DND-41 (cell line): ENCODE measurements around the gene GPR161.
A peak's percentile ranks its signal among the peaks of the same experiment; 100 is the strongest.

Experiments
- ATAC-seq: fragments of 200-7000 bp; cut with Tn5 transposase; 3 replicates; pipeline ENCODE4 v1.9.1; 2021; ENCODE audit warnings: low read depth; ENCODE audit not compliant: insufficient read depth
- DNase-seq: peaks from one replicate; pipeline ENCODE4 v3.0.0-alpha.2; 2020
- H2AFZ ChIP-seq: 2 replicates; pipeline ENCODE4 v1.6.0; 2012; ENCODE audit warnings: low read depth, low read length
- H3K27ac ChIP-seq: 2 replicates; pipeline ENCODE4 v1.5.1; 2012; ENCODE audit warnings: low read length, inconsistent platforms
- H3K27me3 ChIP-seq: fragments of 200-600 bp; sonication (generic); 2 replicates; pipeline ENCODE4 v1.6.0; 2012; ENCODE audit warnings: low read length, mild to moderate bottlenecking, inconsistent platforms; ENCODE audit not compliant: insufficient read depth, poor library complexity
- H3K36me3 ChIP-seq: 2 replicates; pipeline ENCODE4 v1.5.1; 2012; ENCODE audit warnings: low read length, inconsistent platforms; ENCODE audit not compliant: insufficient read depth
- H3K4me1 ChIP-seq: 2 replicates; pipeline ENCODE4 v1.5.1; 2012; ENCODE audit warnings: mild to moderate bottlenecking, low read length; ENCODE audit not compliant: insufficient read depth
- H3K4me2 ChIP-seq: 2 replicates; pipeline ENCODE4 v1.6.0; 2012; ENCODE audit warnings: mild to moderate bottlenecking, moderate library complexity, low read length, inconsistent platforms; ENCODE audit not compliant: insufficient read depth
- H3K4me3 ChIP-seq, 2 experiments: fragments of 200-600 bp in 1 of 2; shearing (Covaris generic) in 1 of 2; 2 replicates each; pipeline ENCODE4 v1.5.1; 2012 to 2016; ENCODE audit warnings: inconsistent platforms in 2 of 2, low read length in 2 of 2, mild to moderate bottlenecking in 2 of 2, low read depth in 1 of 2, moderate library complexity in 1 of 2
- H3K79me2 ChIP-seq: 2 replicates; pipeline ENCODE4 v1.6.0; 2012; ENCODE audit warnings: low read length, inconsistent platforms; ENCODE audit not compliant: insufficient read depth
- H3K9ac ChIP-seq: 2 replicates; pipeline ENCODE4 v1.6.0; 2012; ENCODE audit warnings: low read depth, mild to moderate bottlenecking, inconsistent platforms, low read length, moderate library complexity
- H3K9me3 ChIP-seq: 2 replicates; pipeline ENCODE4 v1.5.1; 2012; ENCODE audit warnings: low read length, moderate library complexity, mild to moderate bottlenecking, inconsistent platforms; ENCODE audit not compliant: insufficient read depth, severe bottlenecking
- H4K20me1 ChIP-seq: 2 replicates; pipeline ENCODE4 v1.6.0; 2012; ENCODE audit warnings: low read length; ENCODE audit not compliant: insufficient read depth
- CTCF ChIP-seq: IDR thresholded peaks from 2 replicates; pipeline ENCODE4 v1.5.1; 2012; ENCODE audit warnings: borderline replicate concordance, low read length, moderate library complexity, mild to moderate bottlenecking; ENCODE audit not compliant: poor library complexity, severe bottlenecking; ENCODE audit errors: extremely low read depth
- EZH2 ChIP-seq: IDR thresholded peaks from 3 replicates; pipeline ENCODE4 v1.6.1; 2012; ENCODE audit warnings: borderline replicate concordance, low read depth, mild to moderate bottlenecking, moderate library complexity, low read length, inconsistent platforms; ENCODE audit not compliant: severe bottlenecking

The GPR161 gene

GRCh38 chr1:168092566-168093355 is 44.0 kb downstream of the GPR161 start:
- Histone ChIP-seq H2AFZ (no peak overlapping the region), H3K9ac (no peak overlapping the region), H3K4me3 (no peak overlapping the region), H3K27ac (no peak overlapping the region), H4K20me1 (no peaks in the 10 kb centered on the region), H3K4me2 (no peak overlapping the region), H3K9me3 (no peaks in the 10 kb centered on the region), H3K4me1 (no peaks in the 10 kb centered on the region), H3K79me2 (no peaks in the 10 kb centered on the region), H3K27me3 (no peaks in the 10 kb centered on the region), H3K36me3 (peaks cover 13% of the 10 kb centered on the region; the same call in 1 of the 2 replicates)
- ATAC-seq (no peak), DNase-seq (no peak)
- no peak for TF ChIP-seq EZH2
- TF ChIP-seq CTCF, result peak; percentile 9

GRCh38 chr1:168091720-168092550 is 44.8 kb downstream of the GPR161 start:
- no peaks in the 10 kb centered on the region for H3K79me2 ChIP-seq
- no peak overlapping the region for H3K27ac ChIP-seq
- DNase-seq, result no peak
- H3K4me3 ChIP-seq, result no peak overlapping the region
- H3K4me2 ChIP-seq, result no peak overlapping the region
- H3K4me1 ChIP-seq, result no peaks in the 10 kb centered on the region
- H2AFZ ChIP-seq, result no peak overlapping the region
- no peaks in the 10 kb centered on the region for H4K20me1 ChIP-seq
- no peaks in the 10 kb centered on the region for H3K9me3 ChIP-seq
- H3K36me3 ChIP-seq, result peaks cover 16% of the 10 kb centered on the region; the same call in 1 of the 2 replicates
- H3K9ac ChIP-seq, result no peak overlapping the region
- H3K27me3 ChIP-seq, result no peaks in the 10 kb centered on the region
- no peak for ATAC-seq
- TF ChIP-seq CTCF (no peak), EZH2 (no peak)

GRCh38 chr1:168091063-168091462 is 45.7 kb downstream of the GPR161 start:
- ATAC-seq, result no peak
- Histone ChIP-seq H3K36me3 (peaks cover 10% of the 10 kb centered on the region; the same call in 1 of the 2 replicates), H3K9ac (no peak overlapping the region), H3K4me2 (no peak overlapping the region), H3K9me3 (no peaks in the 10 kb centered on the region), H3K4me1 (no peaks in the 10 kb centered on the region), H3K27ac (no peak overlapping the region), H4K20me1 (no peaks in the 10 kb centered on the region), H3K4me3 (no peak overlapping the region), H3K79me2 (no peaks in the 10 kb centered on the region), H2AFZ (no peak overlapping the region), H3K27me3 (no peaks in the 10 kb centered on the region)
- DNase-seq, result no peak
- TF ChIP-seq EZH2 (no peak), CTCF (no peak)
